GM12892 (cell line): ENCODE measurements around the gene AMZ1.

Experiments
- POLR2A ChIP-seq: IDR thresholded peaks from 2 replicates; pipeline ENCODE4 v1.6.1; 2011; ENCODE audit warnings: low read depth, low read length, control low read depth
- POLR2AphosphoS5 ChIP-seq: IDR thresholded peaks from 2 replicates; pipeline ENCODE4 v1.6.1; 2011; ENCODE audit warnings: low read depth, low read length, control low read depth
- TAF1 ChIP-seq: IDR thresholded peaks from 2 replicates; pipeline ENCODE4 v1.6.1; 2011; ENCODE audit warnings: low read depth, mild to moderate bottlenecking, control low read depth, low read length, borderline replicate concordance

DNA sequence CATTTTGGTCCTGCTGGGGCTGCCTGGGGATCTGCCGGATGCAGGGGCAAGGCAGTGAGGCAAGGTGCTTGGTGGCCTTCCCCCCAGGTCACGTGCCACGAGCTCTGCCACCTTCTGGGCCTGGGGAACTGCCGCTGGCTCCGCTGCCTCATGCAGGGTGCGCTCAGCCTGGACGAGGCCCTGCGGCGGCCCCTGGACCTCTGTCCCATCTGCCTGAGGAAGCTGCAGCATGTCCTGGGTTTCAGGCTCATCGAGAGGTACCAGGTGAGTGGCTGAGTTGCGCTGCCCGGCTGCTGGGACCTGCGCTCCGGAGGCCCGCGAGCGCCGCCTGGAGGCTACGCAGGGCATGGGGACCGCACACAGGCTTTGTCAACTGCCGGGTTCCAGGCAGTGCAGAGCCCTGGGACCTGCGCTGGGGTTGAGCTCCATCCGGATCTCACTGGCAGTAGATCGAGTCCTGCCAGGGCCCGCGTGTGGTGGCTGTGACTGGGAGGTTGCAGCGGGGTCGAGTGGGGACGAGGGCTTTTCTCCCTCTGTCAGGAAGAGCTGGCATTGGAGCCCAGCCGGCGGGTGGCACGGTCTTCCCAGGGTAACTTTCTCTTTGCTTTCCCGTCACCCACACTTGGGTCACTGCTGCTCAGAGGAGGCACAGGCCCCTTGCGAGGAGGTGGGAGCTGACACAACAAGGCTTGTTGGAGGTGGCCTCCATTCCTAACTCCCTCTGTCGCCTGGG is 21.7 kb downstream of the AMZ1 start:
- 0 out of 2 replicates have a peak, but pooled peaks have one; percentile 26 for TF ChIP-seq POLR2A
- TF ChIP-seq TAF1: no peak
- 0 out of 2 replicates have a peak, but pooled peaks have one; percentile 20 for TF ChIP-seq POLR2AphosphoS5
